PC-3 (cell line): ENCODE data around the gene APOL6. TPM values are rescaled to one million over a fixed set of nuclear protein-coding genes. Genes with fewer than 3 reads are reported as not detected.

Experiments
- ATAC-seq: fragments of 200-7000 bp; cut with Tn5 transposase; 2 replicates; pipeline ENCODE4 v1.9.1; 2020; ENCODE audit warnings: mild to moderate bottlenecking, moderate library complexity
- BruUV-seq: library from RNA; stranded (reverse); fragments of 400-500 nt; replicated peaks from 2 replicates; lab custom pipeline; 2021; lab: Mats Ljungman, UMichigan
- CTCF ChIA-PET: fragments of 300-600 bp; sonication (Branson Sonifier 250); formaldehyde crosslinking; loops from one replicate; lab custom pipeline; 2022; ENCODE audit warnings: antibody characterized with exemption; lab: Charles Lee
- POLR2A ChIA-PET: fragments of 300-600 bp; sonication (Branson Sonifier 250); formaldehyde crosslinking; loops from one replicate; lab custom pipeline; 2022; ENCODE audit warnings: antibody characterized with exemption; ENCODE audit not compliant: unreplicated experiment; lab: Charles Lee
- DNase-seq: peaks from one replicate; pipeline ENCODE4 v3.0.0-alpha.2; 2015
- H2AFZ ChIP-seq: fragments of 300-600 bp; sonication (generic); 2 replicates; pipeline ENCODE4 v1.6.0; 2016; ENCODE audit warnings: antibody characterized with exemption, low read length
- H3F3A ChIP-seq: fragments of 300-600 bp; sonication (generic); one replicate; pipeline ENCODE4 v1.6.0; 2017; ENCODE audit warnings: antibody characterized with exemption, low read length, control low read depth, mild to moderate bottlenecking; ENCODE audit not compliant: unreplicated experiment
- H3K27ac ChIP-seq: fragments of 300-600 bp; sonication (generic); 2 replicates; pipeline ENCODE4 v1.5.1; 2016; ENCODE audit warnings: mild to moderate bottlenecking, low read length
- H3K27me3 ChIP-seq: fragments of 300-600 bp; sonication (generic); 2 replicates; pipeline ENCODE4 v1.6.1; 2016; ENCODE audit warnings: low read length, mixed read lengths
- H3K36me3 ChIP-seq: fragments of 300-600 bp; sonication (generic); 2 replicates; pipeline ENCODE4 v1.6.1; 2016; ENCODE audit warnings: low read depth, mixed run types, low read length, mixed read lengths
- H3K4me1 ChIP-seq: fragments of 300-600 bp; sonication (generic); 2 replicates; pipeline ENCODE4 v1.5.1; 2016; ENCODE audit warnings: low read length; ENCODE audit not compliant: insufficient read depth
- H3K4me2 ChIP-seq: fragments of 300-600 bp; sonication (generic); 2 replicates; pipeline ENCODE4 v1.6.0; 2016; ENCODE audit warnings: low read length
- H3K4me3 ChIP-seq: fragments of 300-600 bp; sonication (generic); 2 replicates; pipeline ENCODE4 v1.5.1; 2016; ENCODE audit warnings: mild to moderate bottlenecking, low read length, mixed read lengths
- H3K79me2 ChIP-seq: fragments of 300-600 bp; sonication (generic); 2 replicates; pipeline ENCODE4 v1.6.1; 2017; ENCODE audit warnings: low read length, mixed read lengths
- H3K9ac ChIP-seq: fragments of 300-600 bp; sonication (generic); 2 replicates; pipeline ENCODE4 v1.6.0; 2016; ENCODE audit warnings: mild to moderate bottlenecking, low read length
- H3K9me2 ChIP-seq: fragments of 300-600 bp; sonication (generic); replicated peaks from 2 replicates; pipeline ENCODE4 v1.6.1; 2016; ENCODE audit warnings: mixed run types, low read length, mixed read lengths
- H3K9me3 ChIP-seq: fragments of 300-600 bp; sonication (generic); 2 replicates; pipeline ENCODE4 v1.6.1; 2016; ENCODE audit warnings: low read length, mixed read lengths
- H4K20me1 ChIP-seq: fragments of 300-600 bp; sonication (generic); 2 replicates; pipeline ENCODE4 v1.6.1; 2016; ENCODE audit warnings: low read length, mixed read lengths
- EZH2 ChIP-seq: fragments of 300-600 bp; sonication (generic); IDR thresholded peaks from one replicate; pipeline ENCODE4 v1.6.1; 2017; ENCODE audit warnings: antibody characterized with exemption, mild to moderate bottlenecking, low read length; ENCODE audit not compliant: unreplicated experiment
- EZH2phosphoT487 ChIP-seq: fragments of 300-600 bp; sonication (generic); IDR thresholded peaks from 2 replicates; pipeline ENCODE4 v1.6.1; 2018; ENCODE audit warnings: mild to moderate bottlenecking, antibody characterized with exemption, low read length, borderline replicate concordance
- intact Hi-C: fragments of 100-400 bp; cut with micrococcal nuclease; formaldehyde crosslinking; loops from 2 replicates; pipeline ENCODE4 v1.9.0; 2023
- total RNA-seq: library from RNA; depleted of rRNA; stranded (reverse); fragments of >200 nt; gene quantifications from 2 replicates; pipeline ENCODE4 v1.2.3, GENCODE V29; 2014
- TF ChIP-seq, protein P1 (sequence below): fragments of 300-600 bp; sonication (generic); conservative IDR thresholded peaks from 2 replicates; pipeline ENCODE4 v1.5.1; 2017; ENCODE audit warnings: antibody characterized with exemption, low read depth, mild to moderate bottlenecking, low read length

APOL6 gene
- total RNA-seq, 1 experiment from 2014 or later, result 8.2 TPM

DNA sequence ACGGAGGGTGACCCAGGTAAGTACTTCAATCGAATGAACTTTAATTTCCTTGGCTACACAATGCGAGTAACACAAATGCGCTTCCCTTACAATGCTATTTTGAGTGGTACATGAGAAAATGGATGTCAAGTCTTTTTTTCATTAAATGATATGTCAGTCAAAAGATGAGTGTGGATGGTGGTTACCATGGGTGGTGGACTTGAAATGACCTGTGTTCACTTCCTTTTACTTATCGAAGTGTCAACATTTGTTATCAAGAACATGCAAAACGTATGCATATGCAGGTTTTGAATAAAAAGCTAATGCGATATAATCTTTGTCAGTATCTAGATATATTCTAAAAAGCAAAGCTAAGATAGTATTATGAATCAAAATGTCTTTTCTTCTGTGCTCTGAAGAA, 60.7 kb downstream of the APOL6 start:
- H3K4me1 ChIP-seq, result peaks cover 14% of the 10 kb centered on the region
- no peak overlapping the region for H3K27ac ChIP-seq
- DNase-seq, result no peak
- no peaks in the 10 kb centered on the region for H3K9me2 ChIP-seq
- intact Hi-C loops, result no loop called here
- ChIA-PET POLR2A (no interaction called here), CTCF (no interaction called here)
- no peak overlapping the region for H3K9ac ChIP-seq
- no peaks in the 10 kb centered on the region for H4K20me1 ChIP-seq
- no peak overlapping the region for H3K4me3 ChIP-seq
- H3K4me2 ChIP-seq, result no peak overlapping the region
- no peaks in the 10 kb centered on the region for H3K27me3 ChIP-seq
- H3F3A ChIP-seq, result no peaks in the 10 kb centered on the region
- no peaks in the 10 kb centered on the region for H3K79me2 ChIP-seq
- no peaks in the 10 kb centered on the region for H3K9me3 ChIP-seq
- no peak overlapping the region for H2AFZ ChIP-seq
- no peak for ATAC-seq
- no peak for TF ChIP-seq EZH2phosphoT487
- no peak for TF ChIP-seq EZH2
- TF ChIP-seq, protein P1, sequence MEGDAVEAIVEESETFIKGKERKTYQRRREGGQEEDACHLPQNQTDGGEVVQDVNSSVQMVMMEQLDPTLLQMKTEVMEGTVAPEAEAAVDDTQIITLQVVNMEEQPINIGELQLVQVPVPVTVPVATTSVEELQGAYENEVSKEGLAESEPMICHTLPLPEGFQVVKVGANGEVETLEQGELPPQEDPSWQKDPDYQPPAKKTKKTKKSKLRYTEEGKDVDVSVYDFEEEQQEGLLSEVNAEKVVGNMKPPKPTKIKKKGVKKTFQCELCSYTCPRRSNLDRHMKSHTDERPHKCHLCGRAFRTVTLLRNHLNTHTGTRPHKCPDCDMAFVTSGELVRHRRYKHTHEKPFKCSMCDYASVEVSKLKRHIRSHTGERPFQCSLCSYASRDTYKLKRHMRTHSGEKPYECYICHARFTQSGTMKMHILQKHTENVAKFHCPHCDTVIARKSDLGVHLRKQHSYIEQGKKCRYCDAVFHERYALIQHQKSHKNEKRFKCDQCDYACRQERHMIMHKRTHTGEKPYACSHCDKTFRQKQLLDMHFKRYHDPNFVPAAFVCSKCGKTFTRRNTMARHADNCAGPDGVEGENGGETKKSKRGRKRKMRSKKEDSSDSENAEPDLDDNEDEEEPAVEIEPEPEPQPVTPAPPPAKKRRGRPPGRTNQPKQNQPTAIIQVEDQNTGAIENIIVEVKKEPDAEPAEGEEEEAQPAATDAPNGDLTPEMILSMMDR, result no peak
- BruUV-seq, result no TSS peak
- no peaks in the 10 kb centered on the region for H3K36me3 ChIP-seq

DNA sequence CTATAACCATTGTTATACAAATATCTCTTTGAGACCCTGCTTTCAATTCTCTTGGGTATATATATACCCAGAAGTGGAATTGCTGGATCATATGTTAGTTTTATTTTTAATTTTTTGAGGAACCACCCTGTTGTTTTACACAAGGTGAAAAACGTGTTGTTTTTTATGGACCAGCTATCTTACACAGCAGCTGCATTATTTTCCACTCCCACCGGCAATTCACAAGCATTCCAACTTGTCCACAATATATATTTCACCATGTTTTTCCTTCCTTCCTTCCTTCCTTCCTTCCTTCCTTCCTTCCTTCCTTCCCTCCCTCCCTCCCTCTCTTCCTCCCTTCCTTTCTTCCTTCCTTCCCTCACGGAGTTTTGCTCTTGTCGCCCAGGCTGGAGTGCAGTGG, 63.1 kb downstream of the APOL6 start:
- no peaks in the 10 kb centered on the region for H3K27me3 ChIP-seq
- TF ChIP-seq EZH2phosphoT487 (no peak), EZH2 (no peak)
- TF ChIP-seq, protein P1, result no peak
- H3K9me3 ChIP-seq, result no peaks in the 10 kb centered on the region
- no peak for DNase-seq
- BruUV-seq, result no TSS peak
- H3K4me3 ChIP-seq, result no peak overlapping the region
- H3K27ac ChIP-seq, result no peak overlapping the region
- H3F3A ChIP-seq, result no peaks in the 10 kb centered on the region
- no peak overlapping the region for H3K9ac ChIP-seq
- H3K4me2 ChIP-seq, result no peak overlapping the region
- H3K9me2 ChIP-seq, result no peaks in the 10 kb centered on the region
- intact Hi-C loops, result no loop called here
- no peak for ATAC-seq
- POLR2A ChIA-PET, result no interaction called here
- CTCF ChIA-PET, result interaction anchor here (0.6 kb wide), 1 partner anchor 182 kb away, joined by 3 read pairs; no protein-coding TSS in a partner anchor
- H3K4me1 ChIP-seq, result no peaks in the 10 kb centered on the region
- no peaks in the 10 kb centered on the region for H3K36me3 ChIP-seq
- H4K20me1 ChIP-seq, result no peaks in the 10 kb centered on the region
- no peak overlapping the region for H2AFZ ChIP-seq
- no peaks in the 10 kb centered on the region for H3K79me2 ChIP-seq

DNA sequence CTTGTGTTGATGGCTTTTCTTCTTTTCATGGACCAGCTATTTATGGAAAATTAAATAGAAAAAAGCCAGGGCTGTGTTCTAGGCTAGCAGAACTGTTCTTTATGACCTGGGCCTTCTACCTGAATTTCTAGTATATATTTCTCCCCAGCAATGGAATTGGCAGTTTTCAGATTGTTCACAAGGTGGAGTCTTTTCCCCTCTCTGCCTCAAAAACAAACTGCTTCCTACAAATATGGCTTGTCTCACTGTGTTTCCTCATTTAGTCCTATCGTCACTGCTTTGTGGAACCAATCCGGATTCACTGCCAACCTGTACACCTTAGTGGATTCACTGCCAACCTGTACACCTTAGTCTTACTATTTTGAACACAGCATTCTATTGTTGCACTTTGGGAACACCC, 64.4 kb downstream of the APOL6 start:
- no peak for ATAC-seq
- Histone ChIP-seq H3K4me1 (no peaks in the 10 kb centered on the region), H4K20me1 (no peaks in the 10 kb centered on the region), H3K27ac (no peak overlapping the region), H3F3A (no peaks in the 10 kb centered on the region), H3K27me3 (no peaks in the 10 kb centered on the region), H3K36me3 (no peaks in the 10 kb centered on the region), H3K4me3 (no peak overlapping the region), H2AFZ (no peak overlapping the region), H3K79me2 (no peaks in the 10 kb centered on the region), H3K4me2 (no peak overlapping the region), H3K9me3 (no peaks in the 10 kb centered on the region), H3K9ac (no peak overlapping the region), H3K9me2 (no peaks in the 10 kb centered on the region)
- no TSS peak for BruUV-seq
- ChIA-PET POLR2A (no interaction called here), CTCF (no interaction called here)
- DNase-seq, result no peak
- TF ChIP-seq, protein P1, result no peak
- TF ChIP-seq EZH2 (no peak), EZH2phosphoT487 (no peak)
- intact Hi-C loops, result no loop called here
